ENCODE results near the gene ACVRL1.

ACVRL1 gene

DNA sequence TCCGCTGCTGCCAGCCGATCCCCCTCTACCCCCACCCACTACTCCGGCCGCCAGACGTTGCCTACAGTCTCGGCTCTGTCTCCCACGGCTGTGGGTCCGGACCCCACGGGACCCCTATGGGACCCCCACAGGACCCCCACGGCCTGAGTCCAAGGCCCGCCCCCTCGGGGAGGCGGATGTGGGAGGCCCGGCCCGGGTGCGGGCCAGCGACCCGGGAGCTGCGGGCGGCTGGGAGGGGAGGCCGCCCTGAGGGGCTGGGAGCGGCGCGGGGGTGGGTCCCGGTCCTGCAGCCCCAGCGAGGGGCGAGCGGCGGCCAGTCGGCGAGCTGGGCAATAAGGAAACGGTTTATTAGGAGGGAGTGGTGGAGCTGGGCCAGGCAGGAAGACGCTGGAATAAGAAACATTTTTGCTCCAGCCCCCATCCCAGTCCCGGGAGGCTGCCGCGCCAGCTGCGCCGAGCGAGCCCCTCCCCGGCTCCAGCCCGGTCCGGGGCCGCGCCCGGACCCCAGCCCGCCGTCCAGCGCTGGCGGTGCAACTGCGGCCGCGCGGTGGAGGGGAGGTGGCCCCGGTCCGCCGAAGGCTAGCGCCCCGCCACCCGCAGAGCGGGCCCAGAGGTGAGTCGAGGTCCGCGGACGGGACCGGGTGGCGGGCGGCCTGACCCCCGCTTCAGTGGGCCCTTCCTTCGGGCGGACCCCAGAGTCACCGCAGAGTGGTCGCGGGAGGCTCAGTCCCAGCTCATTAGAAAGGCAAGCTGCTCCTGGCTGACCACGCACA is at the start of gene ACVRL1:
Gene ACVRL1 (plus strand): TSS at position 422 of the 773 bp plus-strand sequence. CDS start 4,971 bp downstream, outside the sequence.
- no peak for DNase-seq (ENCODE audit: low read depth)

DNA sequence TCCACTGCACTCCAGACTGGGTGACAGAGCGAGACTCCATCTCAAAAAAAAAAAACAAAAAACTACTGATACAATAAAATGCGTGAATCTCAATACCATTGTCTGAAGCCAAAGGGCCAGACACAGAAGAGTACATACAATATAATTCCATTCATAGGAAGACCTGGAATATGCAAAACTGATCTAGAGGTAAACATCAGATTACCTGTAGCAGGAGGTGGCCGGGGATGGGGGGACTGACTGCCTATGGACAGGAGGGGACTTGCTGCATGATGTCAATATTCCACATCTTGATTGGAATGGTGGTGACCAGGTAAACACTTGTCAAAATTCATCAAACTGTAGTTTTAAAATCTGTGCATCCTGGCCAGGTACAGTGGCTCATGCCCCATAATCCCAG is 46.3 kb upstream of the ACVRL1 start:
- DNase-seq (ENCODE audit: low read depth), result no peak

DNA sequence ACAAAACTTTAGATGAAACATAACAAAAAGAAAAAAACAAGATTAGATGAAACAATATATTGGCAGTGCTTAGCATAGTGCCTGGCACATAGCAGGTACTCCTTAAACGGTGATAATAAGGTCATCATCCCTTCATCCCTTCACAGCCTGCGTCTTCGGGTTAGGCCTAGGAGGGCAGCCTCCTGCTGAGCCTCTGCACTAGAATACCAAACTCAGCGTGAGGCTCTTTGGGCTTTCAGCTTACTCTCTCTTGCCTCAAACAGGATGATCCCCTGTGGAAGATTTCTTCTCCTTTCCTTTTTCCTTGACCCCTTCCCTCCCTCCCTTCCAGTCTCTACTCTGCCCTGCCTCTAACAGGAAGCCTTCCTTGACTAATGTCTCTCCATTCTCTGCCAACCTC is 44.4 kb upstream of the ACVRL1 start:
- no peak for DNase-seq (ENCODE audit: low read depth)

DNA sequence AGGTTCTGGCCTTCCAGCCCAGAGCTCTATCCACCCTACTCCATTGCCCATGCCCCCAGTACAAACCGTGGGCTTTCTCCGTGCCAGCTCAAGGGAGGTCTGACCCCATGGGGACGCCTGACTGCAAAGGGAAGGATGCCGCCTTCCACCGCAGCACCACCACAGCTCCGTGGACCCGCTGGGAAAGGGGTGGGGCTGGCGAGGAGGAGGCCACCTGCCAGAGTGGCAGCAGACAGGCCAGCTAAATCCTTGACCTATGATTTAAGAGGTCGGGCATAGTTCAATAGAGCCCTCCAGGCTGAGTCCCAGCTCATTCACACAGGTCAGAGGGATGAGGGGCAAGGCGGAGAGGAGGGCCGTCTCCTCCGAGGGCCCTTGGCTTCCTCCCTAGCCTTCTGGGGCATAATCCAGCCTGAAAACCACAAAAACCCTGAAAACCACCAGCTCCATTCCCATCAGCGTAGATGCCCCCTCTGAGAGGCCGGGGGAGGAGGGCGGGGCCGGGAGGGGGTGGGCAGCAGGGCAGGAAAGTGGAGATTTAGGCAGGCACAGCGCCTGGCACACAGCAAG is 43.9 kb upstream of the ACVRL1 start:
- no peak for DNase-seq (ENCODE audit: low read depth)

DNA sequence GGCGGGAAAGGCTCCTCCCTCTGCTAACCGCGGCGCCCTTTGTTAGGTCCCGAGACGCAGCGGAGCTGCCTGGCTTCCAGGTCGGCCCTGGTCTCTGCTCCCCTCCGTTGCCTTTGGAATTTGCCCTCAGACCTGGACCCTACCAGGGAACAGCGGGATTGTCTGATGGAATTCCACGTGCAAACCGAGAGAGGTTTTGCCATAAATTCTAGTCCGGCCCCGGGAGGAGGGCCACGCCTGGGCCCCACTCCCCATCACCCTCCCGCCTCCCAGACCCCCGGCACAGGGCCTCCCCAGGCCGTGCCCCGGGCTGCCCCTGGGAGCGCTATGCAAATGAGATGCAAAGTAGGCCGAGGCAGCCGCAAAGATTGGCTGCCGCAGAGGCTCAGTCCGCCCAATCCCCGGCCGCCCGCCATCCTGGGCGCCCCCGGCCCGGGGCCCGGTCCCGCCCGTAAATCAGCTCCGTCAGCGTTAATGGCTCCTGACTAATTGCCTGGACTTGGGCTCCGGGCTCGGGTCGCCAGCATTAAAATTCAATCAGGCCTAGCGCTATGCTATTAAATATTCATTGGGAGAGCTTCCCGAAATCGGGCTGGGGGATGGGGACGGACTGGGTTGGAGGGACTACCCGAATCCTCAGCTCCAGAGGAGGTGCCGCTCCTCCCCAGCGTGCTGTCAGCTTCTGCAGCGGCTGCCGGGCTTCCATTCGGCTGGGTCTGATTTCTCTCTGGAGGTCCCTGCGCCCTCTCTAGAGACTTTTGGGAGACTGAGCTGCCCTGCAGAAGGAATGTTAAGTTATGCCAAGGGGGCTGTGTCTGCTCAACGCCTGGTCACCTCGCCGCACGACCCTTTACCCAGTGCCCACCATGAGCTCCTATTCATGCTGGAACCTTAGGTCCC is 43.1 kb upstream of the ACVRL1 start:
- no peak for DNase-seq (ENCODE audit: low read depth)

DNA sequence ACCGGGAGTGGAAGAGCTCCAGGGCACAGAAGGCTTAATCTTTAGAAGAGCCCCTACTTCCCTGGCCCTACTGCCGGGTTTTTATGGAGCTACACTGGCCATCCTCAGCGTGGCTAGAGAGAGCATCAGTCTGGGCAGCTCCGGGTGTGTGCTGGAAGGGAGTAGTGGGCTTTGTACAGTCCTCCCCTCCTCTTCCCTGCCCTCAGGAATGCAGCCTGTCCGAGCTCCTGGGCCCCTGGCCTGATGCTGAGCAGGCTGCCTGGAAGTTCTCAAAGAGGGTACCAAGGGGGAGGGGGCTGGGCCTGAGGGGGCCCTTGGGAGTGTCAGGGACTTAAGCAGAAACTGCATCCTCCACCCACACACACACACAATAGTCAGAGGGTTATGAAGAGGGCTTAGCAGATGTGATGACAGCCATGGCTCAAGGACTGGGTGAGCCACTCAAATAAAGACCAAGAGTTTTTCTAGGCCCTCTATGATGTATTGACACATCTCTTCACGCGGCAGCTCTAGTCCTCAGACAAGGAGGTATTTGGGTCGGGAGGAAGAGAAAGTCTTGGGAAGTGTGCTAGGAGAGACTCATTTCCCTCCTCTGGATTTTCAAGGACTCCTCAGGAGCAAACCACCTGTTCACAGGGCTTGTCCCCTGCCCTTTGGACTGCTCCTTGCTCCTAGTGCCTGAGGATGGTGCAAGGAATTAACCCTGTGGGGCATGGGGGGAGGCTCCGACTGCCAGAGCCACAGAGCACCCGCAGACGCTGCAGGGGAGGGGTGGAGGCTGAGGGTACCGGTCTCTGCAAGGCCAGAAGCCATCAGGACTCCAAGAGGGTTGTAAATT is 42.3 kb upstream of the ACVRL1 start:
- DNase-seq (ENCODE audit: low read depth), result no peak

DNA sequence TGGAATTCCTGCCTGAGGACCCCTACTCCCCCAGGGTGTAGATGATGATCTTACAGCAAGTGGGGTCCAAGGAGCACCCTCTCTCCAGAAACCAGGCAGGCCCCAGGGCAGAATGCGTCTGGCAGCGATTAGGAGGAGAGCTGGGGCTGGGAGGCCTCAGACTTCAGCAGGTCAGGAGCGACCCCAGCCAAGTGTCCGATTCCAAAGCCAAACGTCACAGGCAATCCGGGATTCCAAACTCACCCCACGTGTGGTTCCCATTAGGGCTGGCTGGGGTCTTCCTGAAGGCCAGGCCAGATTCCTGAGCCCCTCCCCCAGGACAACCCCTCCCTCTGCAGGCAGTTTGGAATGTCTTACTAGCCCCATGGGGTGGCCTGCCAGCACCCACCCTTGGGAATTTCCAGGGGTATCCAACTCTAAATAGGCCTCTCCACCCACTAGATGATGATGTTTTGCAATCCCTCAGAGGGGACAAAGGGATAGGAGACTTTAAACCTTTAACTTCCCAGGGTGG is 41.5 kb upstream of the ACVRL1 start:
- no peak for DNase-seq (ENCODE audit: low read depth)

DNA sequence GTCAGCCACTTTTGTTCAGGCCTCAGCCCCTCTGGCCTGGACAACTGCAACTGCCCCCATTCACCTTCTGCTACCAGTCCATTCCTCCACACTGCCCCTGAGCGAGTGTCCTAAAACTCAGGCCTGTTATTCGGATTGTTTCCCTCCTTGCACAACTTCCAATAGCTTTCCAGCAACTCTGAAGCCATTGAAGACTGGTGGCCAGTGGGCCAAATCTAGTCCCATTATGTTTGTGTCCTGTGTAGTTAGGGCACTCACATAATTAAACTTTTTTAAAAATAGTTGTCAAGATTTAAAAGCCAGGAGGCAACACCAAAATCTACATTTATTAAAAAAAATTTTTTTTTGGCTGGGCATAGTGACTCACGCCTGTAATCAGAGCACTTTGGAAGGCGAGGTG is 41.0 kb upstream of the ACVRL1 start:
- no peak for DNase-seq (ENCODE audit: low read depth)

DNA sequence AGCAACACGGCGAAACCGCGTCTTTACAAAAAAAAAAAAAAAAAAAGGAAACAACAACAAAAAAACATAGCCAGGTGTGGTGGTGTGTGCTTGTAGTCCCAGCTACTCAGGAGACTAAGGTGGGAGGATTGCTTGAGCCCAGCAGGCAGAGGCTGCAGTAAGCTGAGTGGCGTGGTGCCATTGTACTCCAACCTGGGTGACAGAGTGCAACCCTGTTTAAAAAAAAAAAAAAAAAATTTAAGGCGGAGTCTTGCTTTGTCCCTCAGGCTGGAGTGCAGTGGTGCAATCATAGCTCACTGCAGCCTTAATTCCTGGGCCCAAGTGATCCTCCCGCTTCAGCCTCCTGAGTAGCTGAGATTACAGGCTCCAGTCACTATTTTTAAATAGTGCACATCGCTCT is 40.5 kb upstream of the ACVRL1 start:
- DNase-seq (ENCODE audit: low read depth), result no peak

DNA sequence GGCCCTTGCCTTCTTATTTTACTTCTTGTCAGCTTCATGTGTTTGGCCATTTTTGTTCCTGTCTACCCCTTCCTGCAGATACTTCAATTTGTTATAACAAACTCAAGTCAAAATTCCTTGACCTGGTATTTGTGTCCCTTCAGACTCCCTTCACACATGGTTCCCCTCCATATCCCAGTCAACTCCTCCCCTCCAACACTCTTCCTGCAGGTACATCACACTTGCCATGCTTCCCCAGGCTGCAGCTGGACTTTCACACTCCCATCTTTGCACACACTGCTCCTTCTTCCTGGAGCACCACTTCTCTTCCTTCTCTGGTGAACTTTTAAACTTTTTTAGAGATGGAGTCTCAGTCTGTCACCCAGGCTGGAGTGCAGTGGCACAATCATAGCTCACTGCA is 39.9 kb upstream of the ACVRL1 start:
- DNase-seq (ENCODE audit: low read depth), result no peak

DNA sequence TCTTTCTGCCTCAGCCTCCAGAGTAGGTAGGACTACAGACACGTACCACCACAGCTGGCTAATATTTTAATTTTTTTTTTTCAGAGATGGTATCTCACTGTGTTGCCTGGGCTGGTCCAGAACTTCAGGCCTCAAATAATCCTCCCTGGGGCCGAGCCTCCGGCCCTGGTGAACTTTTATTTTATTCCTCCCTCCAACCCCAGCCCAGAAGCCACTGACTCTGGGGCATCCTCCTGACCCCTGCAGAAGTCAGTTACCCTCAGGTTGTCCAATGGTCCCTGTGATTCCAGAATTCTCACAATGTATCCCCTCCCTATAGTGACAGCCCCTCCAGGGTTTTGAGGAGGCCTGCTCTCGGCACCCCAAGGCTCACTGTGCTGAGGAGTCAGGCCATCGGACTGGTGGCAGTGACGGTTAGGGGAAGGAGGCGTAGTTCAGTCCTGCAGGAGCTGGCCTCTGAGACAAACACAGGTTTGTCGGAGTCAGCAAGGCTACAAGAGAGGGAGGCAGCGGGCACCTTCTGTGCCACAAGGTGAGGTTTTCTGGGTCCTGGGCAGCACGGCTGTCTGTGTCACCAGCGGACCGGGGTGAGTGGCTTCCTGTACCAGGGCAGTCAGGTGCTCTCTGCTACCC is 39.4 kb upstream of the ACVRL1 start:
- no peak for DNase-seq (ENCODE audit: low read depth)

DNA sequence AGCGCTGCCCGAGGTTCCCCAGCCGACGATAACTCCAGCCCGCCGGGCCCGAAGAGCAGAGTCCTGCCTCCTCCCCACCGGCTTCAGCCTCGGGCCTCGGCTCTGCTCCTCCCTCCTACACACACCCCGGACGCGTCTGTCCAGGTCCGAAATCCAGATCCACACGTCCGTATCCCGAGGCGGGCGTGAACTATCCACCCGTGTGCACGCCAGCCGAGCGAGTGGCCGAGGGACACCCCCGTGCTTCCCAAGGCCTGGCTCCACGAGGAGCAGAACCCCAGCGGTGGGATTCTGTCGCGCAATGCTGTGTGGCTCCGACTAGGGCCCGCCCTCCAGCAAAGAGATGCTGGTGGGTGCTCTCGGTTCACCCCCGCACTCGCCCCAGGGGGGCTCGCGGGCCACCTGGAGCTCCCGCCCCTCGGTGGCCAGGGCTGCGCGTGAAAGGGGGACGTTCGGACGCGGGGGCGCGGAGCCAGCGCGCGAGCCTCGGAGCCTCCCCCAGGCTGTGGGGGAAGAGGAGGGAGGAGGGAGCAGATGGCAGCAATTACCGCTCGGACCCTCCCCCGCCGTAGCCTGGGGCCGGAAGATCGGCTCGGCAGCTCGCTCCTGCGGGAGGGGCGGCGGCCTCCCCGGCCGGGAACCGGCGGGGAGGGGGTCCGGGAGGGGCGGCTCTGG is 38.3 kb upstream of the ACVRL1 start:
- DNase-seq (ENCODE audit: low read depth), result no peak

DNA sequence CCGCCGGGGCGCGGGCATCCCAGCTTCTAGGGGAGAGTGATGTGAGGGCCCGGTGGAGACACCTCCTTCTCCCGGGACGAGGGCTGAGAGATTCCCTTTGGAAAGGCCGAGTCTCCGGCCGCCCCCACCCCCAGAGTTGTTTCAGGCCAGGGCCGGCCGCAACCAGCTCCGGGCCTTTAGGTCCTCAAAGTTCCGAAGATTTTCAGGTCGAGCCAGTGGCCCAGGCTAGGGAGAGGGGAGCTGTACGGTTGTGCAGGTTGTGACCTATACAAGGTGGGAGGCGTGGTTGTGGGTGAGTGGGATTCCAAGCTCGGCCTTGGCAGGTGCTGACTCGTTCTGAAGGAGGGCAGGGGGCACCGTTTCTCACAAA is 37.8 kb upstream of the ACVRL1 start:
- no peak for DNase-seq (ENCODE audit: low read depth)

DNA sequence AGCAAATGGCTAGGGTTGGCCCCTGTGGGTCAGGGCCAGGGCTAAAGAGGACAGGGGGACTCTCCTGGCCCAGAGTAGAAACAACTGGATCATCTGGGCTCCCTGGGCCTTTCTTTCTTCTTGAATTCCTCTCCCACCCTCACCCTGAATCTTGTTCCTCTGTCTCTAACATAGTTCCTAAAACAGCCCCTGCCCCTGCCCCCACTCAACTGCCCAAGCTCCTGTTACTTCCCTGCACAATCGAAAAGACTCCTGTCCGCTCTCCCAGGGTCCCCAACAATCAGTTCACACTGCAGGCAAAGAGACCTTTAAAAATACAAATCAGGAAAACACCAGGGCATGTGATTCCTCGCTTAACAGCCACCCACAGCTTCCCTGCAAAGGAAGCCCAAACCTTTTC is 37.4 kb upstream of the ACVRL1 start:
- DNase-seq (ENCODE audit: low read depth), result no peak

DNA sequence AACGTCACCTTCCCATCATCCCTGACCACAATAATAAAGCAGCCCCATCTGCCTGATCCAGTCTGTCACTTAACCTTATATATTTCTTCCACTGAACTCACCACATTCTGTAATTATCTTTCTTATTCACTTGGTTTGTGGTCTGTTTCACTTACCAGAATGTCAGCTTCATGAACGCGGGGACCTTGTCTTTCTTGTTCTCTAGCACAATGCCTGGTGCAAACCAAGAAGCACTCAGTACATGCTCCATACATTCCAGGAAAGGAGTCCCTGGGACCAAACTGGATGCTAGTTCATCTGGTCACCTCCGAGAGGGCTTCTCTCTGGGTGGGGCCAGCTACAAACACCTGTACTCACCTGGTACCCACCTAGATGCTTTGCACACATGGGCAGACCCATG is 36.8 kb upstream of the ACVRL1 start:
- no peak for DNase-seq (ENCODE audit: low read depth)

DNA sequence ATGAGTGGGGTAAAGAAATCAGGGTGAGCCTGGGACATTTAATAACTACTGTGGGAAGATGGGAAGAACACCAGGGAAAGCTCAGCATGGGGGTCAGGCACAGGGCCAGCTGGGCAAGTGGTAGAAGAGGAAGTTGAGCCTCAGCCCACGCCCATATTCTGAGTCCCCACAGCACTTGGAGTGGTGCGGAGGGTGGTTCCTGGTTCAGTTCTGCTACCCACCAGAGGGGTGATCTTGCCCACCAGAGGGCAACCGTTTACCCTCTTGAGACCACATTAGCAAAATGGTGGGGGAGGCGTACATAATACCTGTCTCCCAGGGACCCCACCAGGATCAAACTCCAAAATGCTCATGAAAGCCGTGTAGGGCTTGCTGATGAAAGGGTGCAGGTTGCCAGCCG is 36.2 kb upstream of the ACVRL1 start:
- DNase-seq (ENCODE audit: low read depth), result no peak

DNA sequence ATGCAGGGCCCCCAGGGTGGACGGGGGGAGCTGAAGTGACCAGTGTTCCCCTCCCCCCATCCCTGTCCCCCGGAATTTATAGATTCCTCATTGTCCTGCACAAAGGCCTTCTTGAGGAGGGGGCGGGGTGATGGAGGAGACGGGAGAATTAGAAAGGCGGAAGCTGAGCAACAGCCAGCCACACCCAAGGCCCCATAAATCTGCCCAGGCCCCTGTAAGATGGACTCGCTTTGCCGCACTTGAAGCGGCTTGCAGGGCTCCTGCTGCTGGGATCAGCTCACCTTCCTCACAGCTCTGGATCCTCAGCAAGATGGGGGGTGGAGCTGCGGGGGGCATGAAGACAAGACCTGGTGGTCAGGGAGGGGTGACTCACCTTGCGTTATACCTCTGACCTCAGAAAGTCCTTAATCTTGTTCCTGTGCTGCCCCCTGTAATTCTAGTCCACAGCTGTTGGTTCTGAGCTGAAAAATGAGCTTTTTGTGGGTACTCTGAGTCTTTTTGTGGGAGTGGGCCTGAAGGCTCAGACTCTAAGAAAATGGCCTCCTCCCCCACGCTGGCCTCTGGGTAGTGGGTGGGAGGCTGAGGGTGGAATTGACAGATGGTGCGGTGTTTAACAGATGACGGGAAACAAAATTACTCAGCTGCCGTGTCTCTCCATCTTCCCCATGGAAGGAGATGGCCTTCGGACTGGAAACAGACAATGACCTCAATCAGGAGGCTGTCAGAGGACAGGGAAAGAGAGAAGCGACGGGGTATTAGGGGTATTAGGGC is 35.2 kb upstream of the ACVRL1 start:
- no peak for DNase-seq (ENCODE audit: low read depth)

DNA sequence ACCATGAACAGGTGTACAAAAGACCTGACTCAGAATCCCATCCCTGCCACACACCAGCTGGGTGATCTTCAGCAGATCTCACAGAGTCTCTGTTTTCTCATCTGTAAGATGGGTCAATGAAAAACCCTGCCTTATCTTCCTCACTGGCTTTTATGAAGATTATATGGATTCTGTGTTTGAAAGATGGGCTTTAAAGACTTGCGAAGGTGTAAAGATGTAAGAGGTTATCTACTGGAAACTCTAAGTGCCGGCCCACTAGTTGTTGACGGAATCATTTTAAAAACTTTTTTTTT is 34.7 kb upstream of the ACVRL1 start:
- DNase-seq (ENCODE audit: low read depth), result no peak

DNA sequence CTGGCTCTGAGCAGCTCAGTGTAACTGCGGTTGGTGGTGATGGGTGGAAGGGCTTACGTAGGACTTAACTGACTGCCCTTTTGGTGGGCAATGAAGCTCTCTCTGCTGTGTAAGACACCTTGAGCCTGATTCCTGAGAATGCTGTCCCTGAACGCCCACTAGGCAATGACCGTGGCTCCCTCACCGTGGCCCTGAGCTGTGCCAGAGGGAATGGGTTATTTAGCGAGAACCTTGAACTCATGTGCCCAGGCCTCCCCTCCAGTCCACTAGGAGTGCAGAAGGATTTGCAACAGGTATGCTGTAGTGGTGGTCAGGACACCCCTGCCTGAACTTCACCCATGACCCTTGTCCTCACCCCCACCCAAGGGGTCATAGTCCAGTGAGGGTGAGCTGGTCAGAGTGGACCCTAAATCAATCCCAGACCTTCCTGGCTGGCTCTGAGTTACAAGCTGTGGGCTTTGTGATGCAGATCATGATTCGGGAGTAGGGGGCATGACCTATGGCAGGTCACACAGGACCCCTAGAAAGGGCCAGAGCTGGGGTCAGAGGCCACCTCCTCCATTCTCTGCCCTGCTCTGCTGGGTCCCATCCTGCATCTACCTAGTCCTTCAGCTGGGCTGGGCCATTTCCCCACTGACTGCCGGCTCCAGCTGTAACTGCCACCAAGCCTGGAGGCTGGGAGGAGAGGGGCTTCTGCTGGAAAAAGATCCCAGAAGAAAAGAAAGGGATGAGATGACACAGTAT is 33.9 kb upstream of the ACVRL1 start:
- DNase-seq (ENCODE audit: low read depth), result no peak

DNA sequence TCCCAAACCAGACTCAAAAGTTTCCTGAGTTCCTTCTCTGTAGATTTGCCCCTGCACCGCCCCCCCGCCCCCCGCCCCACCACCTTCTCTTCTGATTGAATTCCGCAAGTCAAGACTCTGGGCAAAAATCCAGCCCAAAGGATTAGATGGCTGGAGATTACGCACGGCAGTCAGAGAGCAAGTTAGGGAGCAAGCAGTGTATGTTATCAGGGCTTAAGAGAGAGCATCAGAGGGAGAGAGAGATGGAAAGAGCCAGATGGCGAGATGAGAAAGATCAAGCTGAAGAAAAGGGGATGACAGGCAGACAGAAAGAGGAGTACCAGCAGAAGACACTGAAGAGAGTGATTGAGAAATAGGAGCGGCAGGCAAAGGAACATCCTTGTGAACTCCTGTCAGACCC is 33.3 kb upstream of the ACVRL1 start:
- no peak for DNase-seq (ENCODE audit: low read depth)

Measured in stimulated activated CD4-positive, alpha-beta T cell treated with anti-CD3 and anti-CD28 coated beads, Interleukin-2, amount 100 ng/mL, for 4 hours (primary cell).